Mucosa of descending colon (tissue), 3 donors: ENCODE measurements around the gene KRT73. TPM values are rescaled to one million over a fixed set of nuclear protein-coding genes. Genes with fewer than 3 reads are reported as not detected.

Experiments used
- ATAC-seq: fragments of 200-7000 bp; cut with Tn5 transposase; one replicate; pipeline ENCODE4 v1.9.1; 2020; ENCODE audit warnings: mild to moderate bottlenecking, moderate library complexity
- DNase-seq, 3 donors: peaks; one replicate each; pipeline ENCODE4 v3.0.0-alpha.2; 2020
- H3K36me3 ChIP-seq: fragments of 200-600 bp; one replicate; pipeline ENCODE4 v1.8.0; 2021; ENCODE audit warnings: low read depth, mild to moderate bottlenecking
- H3K4me1 ChIP-seq: fragments of 200-600 bp; one replicate; pipeline ENCODE4 v1.8.0; 2021; ENCODE audit warnings: low read depth, mild to moderate bottlenecking
- H3K4me3 ChIP-seq: fragments of 200-600 bp; one replicate; pipeline ENCODE4 v1.8.0; 2021; ENCODE audit warnings: mild to moderate bottlenecking
- H3K9me3 ChIP-seq: fragments of 200-600 bp; one replicate; pipeline ENCODE4 v1.8.0; 2021; ENCODE audit warnings: mild to moderate bottlenecking
- intact Hi-C, 2 donors: fragments of 100-400 bp; cut with DNase I in 1 of 2; cut with micrococcal nuclease in 1 of 2; formaldehyde crosslinking; loops; one replicate each; pipeline versions ENCODE4 v1.11.0 to v1.11.1; 2022; cut with DNase I, micrococcal nuclease
- total RNA-seq, 3 donors: library from RNA; stranded (reverse); fragmentation: NEBNext Ultra II Directional in 2 of 3; extraction: Animal tissue kit (Norgen Biotek cat#: 25700) in 2 of 3; gene quantifications; one replicate each; pipeline versions ENCODE4 v1.2.1 to v1.2.4, GENCODE V29; 2021 to 2023
- TF ChIP-seq, protein P1 (sequence below): fragments of 200-600 bp; IDR thresholded peaks from one replicate; pipeline ENCODE4 v1.8.0; 2022; ENCODE audit warnings: antibody characterized with exemption, mild to moderate bottlenecking
- donor health status: DM: no; HTN: no; CAD: no; lungs with moderate emphysema.
- donor health status: DM: no; HTN: no; CAD: no.
- donor health status: DM: no; HTN: yes; CAD: no.

The KRT73 gene
- total RNA-seq, 3 donors from 2014 or later, result not detected

GRCh38 chr12:52558781-52559445 lies 59.4 kb downstream of the KRT73 start:
- ATAC-seq, result no peak
- DNase-seq, result no peak
- Histone ChIP-seq H3K4me3 (no peak overlapping the region), H3K36me3 (no peaks in the 10 kb centered on the region), H3K9me3 (no peaks in the 10 kb centered on the region), H3K4me1 (no peaks in the 10 kb centered on the region)
- intact Hi-C loops, result no loop called here
- TF ChIP-seq, protein P1, sequence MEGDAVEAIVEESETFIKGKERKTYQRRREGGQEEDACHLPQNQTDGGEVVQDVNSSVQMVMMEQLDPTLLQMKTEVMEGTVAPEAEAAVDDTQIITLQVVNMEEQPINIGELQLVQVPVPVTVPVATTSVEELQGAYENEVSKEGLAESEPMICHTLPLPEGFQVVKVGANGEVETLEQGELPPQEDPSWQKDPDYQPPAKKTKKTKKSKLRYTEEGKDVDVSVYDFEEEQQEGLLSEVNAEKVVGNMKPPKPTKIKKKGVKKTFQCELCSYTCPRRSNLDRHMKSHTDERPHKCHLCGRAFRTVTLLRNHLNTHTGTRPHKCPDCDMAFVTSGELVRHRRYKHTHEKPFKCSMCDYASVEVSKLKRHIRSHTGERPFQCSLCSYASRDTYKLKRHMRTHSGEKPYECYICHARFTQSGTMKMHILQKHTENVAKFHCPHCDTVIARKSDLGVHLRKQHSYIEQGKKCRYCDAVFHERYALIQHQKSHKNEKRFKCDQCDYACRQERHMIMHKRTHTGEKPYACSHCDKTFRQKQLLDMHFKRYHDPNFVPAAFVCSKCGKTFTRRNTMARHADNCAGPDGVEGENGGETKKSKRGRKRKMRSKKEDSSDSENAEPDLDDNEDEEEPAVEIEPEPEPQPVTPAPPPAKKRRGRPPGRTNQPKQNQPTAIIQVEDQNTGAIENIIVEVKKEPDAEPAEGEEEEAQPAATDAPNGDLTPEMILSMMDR, result no peak

Other genes with a start within 250 kb of the KRT73 start
- not detected for gene KRT84, start 232.9 kb downstream of the KRT73 start, total RNA-seq
- gene KRT82, start 212.2 kb downstream of the KRT73 start, total RNA-seq, result not detected
- gene KRT75, start 184.2 kb downstream of the KRT73 start, total RNA-seq, result not detected
- gene KRT6B, start 166.4 kb downstream of the KRT73 start, total RNA-seq, result not detected
- under 1 TPM in 1 of 3 donors, not detected in 2; 0.20 TPM for gene KRT6C, start 144.8 kb downstream of the KRT73 start, total RNA-seq
- 1 to 10 TPM in 1 of 3 donors, not detected in 2; 1.4 TPM for gene KRT6A, start 125.3 kb downstream of the KRT73 start, total RNA-seq
- 1 to 10 TPM in 1 of 3 donors, not detected in 2; 1.6 TPM for gene KRT5, start 98.2 kb downstream of the KRT73 start, total RNA-seq
- not detected for gene KRT71, start 65.4 kb downstream of the KRT73 start, total RNA-seq
- gene KRT74, start 44.7 kb downstream of the KRT73 start, total RNA-seq, result not detected
- not detected for gene KRT72, start 17.1 kb downstream of the KRT73 start, total RNA-seq
- gene KRT2, start 33.7 kb upstream of the KRT73 start, total RNA-seq, result under 1 TPM in 1 of 3 donors, not detected in 2; 0.12 TPM
- under 1 TPM; 0.35 to 0.89 (median 0.38) TPM for gene KRT1, start 61.8 kb upstream of the KRT73 start, total RNA-seq
- gene KRT77, start 85.0 kb upstream of the KRT73 start, total RNA-seq, result not detected
- gene KRT76, start 158.8 kb upstream of the KRT73 start, total RNA-seq, result not detected
- not detected for gene KRT3, start 177.6 kb upstream of the KRT73 start, total RNA-seq
- gene KRT4, start 195.6 kb upstream of the KRT73 start, total RNA-seq, result not detected
- gene KRT79, start 215.8 kb upstream of the KRT73 start, total RNA-seq, result not detected
- gene KRT78, start 230.4 kb upstream of the KRT73 start, total RNA-seq, result not detected